HUES64 (cell line): ENCODE data around the gene MBNL2.

Experiments used
- H3K27ac ChIP-seq: 2 replicates; pipeline ENCODE4 v1.7.0; 2013; ENCODE audit warnings: low read depth, low read length, inconsistent platforms
- H3K27me3 ChIP-seq: 2 replicates; pipeline ENCODE4 v1.6.1; 2013; ENCODE audit warnings: mild to moderate bottlenecking, low read length; ENCODE audit not compliant: insufficient read depth
- H3K36me3 ChIP-seq: 2 replicates; pipeline ENCODE4 v1.6.1; 2013; ENCODE audit warnings: mild to moderate bottlenecking, low read length; ENCODE audit not compliant: insufficient read depth
- H3K4me1 ChIP-seq: 2 replicates; pipeline ENCODE4 v1.6.1; 2013; ENCODE audit warnings: mild to moderate bottlenecking, low read length, moderate library complexity; ENCODE audit not compliant: insufficient read depth
- H3K4me3 ChIP-seq: 2 replicates; pipeline ENCODE4 v1.5.1; 2013; ENCODE audit warnings: mild to moderate bottlenecking, low read length, moderate library complexity
- H3K9ac ChIP-seq: 2 replicates; pipeline ENCODE4 v1.6.1; 2013; ENCODE audit warnings: mild to moderate bottlenecking, low read depth, low read length
- H3K9me3 ChIP-seq: 2 replicates; pipeline ENCODE4 v1.6.1; 2013; ENCODE audit warnings: low read depth, low read length; ENCODE audit not compliant: insufficient read depth
- WGBS: fragments of 150-250, 120-280 bp; methylation state at CpG from one replicate; pipeline ENCODE4 v1.1.7; 2013; ENCODE audit warnings: missing lambda C conversion rate; 5-methylcytosine and 5-hydroxymethylcytosine counted together

Gene MBNL2

GRCh38 chr13:97224544-97225300, 2.6 kb downstream of the MBNL2 start:
- no peaks in the 10 kb centered on the region for H3K36me3 ChIP-seq
- WGBS: 81% methylated on average over 5 of the region's 5 CpGs
- no peaks in the 10 kb centered on the region for H3K9me3 ChIP-seq
- no peak overlapping the region for H3K9ac ChIP-seq
- peaks cover 99% of the 10 kb centered on the region for H3K27me3 ChIP-seq
- H3K4me1 ChIP-seq: peaks cover 25% of the 10 kb centered on the region
- H3K4me3 ChIP-seq: peak overlapping the region; percentile 64; the same call in 1 of the 2 replicates
- H3K27ac ChIP-seq: no peak overlapping the region

DNA sequence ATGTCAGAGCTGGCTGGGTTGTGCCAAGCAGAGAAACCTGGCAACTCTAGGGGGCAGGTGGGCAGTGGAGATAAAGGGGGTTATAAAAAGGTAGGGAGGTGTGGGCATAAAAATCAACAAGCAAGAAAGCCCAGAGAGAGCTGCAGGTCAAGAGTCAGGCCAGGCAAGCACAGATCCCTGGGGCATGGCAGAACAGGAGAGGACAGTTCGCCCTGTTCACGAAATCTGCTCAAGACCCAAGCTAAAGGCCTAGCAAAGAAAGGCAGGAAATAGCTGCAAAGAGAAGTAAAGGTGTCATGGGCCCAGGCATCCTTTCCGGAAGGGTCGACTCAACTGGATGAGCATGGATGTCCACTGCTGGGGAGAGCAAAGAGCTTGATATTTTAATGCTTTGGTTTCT, 3.4 kb downstream of the MBNL2 start:
- Histone ChIP-seq H3K9me3 (no peaks in the 10 kb centered on the region), H3K27me3 (peaks cover 99% of the 10 kb centered on the region), H3K36me3 (no peaks in the 10 kb centered on the region), H3K4me3 (no peak overlapping the region), H3K9ac (no peak overlapping the region), H3K27ac (no peak overlapping the region), H3K4me1 (peaks cover 25% of the 10 kb centered on the region)
- WGBS: 86% methylated on average over 4 of the region's 4 CpGs

DNA sequence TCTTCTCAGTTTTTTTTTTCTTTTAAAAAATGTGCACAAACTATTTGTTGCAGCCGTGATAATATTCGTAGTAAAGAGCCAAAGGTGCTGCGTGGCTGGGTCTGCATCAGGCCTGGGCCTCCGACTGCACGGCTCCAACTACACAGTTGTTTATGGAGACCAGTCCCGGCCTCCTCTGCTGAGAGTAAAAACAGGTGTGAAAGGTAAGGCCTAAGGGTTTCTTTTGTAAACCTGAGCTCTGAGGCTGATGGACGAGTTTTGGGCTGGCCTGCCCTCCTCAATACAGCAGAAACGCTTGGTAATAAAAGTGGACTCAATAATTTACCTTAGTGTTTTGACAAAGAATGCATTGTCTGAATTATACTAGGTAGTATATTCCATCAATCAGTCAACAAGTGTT, 3.9 kb downstream of the MBNL2 start:
- Histone ChIP-seq H3K4me3 (no peak overlapping the region), H3K27ac (no peak overlapping the region), H3K4me1 (peaks cover 25% of the 10 kb centered on the region), H3K27me3 (peaks cover 99% of the 10 kb centered on the region), H3K9me3 (no peaks in the 10 kb centered on the region), H3K9ac (no peak overlapping the region), H3K36me3 (no peaks in the 10 kb centered on the region)
- WGBS: 86% methylated on average over 7 of the region's 8 CpGs

- no peak overlapping the region for H3K9ac ChIP-seq
- H3K27ac ChIP-seq: no peak overlapping the region
- no peaks in the 10 kb centered on the region for H3K9me3 ChIP-seq
- no peak overlapping the region for H3K4me3 ChIP-seq
- no peaks in the 10 kb centered on the region for H3K36me3 ChIP-seq
- peaks cover 99% of the 10 kb centered on the region for H3K27me3 ChIP-seq
- H3K4me1 ChIP-seq: peaks cover 25% of the 10 kb centered on the region
- 14% methylated on average over 6 of the region's 6 CpGs for WGBS
These were observed 4.9 kb downstream of the MBNL2 start for GRCh38 chr13:97226788-97227627.

- H3K27me3 ChIP-seq: peaks cover 98% of the 10 kb centered on the region
- no peak overlapping the region for H3K4me3 ChIP-seq
- peaks cover 15% of the 10 kb centered on the region; the same call in 1 of the 2 replicates for H3K4me1 ChIP-seq
- H3K27ac ChIP-seq: no peak overlapping the region
- no peak overlapping the region for H3K9ac ChIP-seq
- H3K9me3 ChIP-seq: no peaks in the 10 kb centered on the region
- WGBS: 89% methylated on average over 1 of the region's 3 CpGs
- H3K36me3 ChIP-seq: no peaks in the 10 kb centered on the region
These were observed 6.9 kb downstream of the MBNL2 start for GRCh38 chr13:97228850-97229521.

GRCh38 chr13:97229699-97230098, 7.6 kb downstream of the MBNL2 start:
- Histone ChIP-seq H3K4me3 (no peak overlapping the region), H3K27me3 (peaks cover 98% of the 10 kb centered on the region), H3K27ac (no peak overlapping the region), H3K9me3 (no peaks in the 10 kb centered on the region), H3K9ac (no peak overlapping the region), H3K36me3 (no peaks in the 10 kb centered on the region), H3K4me1 (peaks cover 10% of the 10 kb centered on the region; the same call in 1 of the 2 replicates)
- 70% methylated on average over 3 of the region's 3 CpGs for WGBS

GRCh38 chr13:97231118-97231828, 9.1 kb downstream of the MBNL2 start:
- WGBS: 95% methylated on average over 3 of the region's 4 CpGs
- peaks cover 98% of the 10 kb centered on the region for H3K27me3 ChIP-seq
- peaks cover 11% of the 10 kb centered on the region; the same call in 1 of the 2 replicates for H3K4me1 ChIP-seq
- H3K27ac ChIP-seq: no peak overlapping the region
- H3K4me3 ChIP-seq: no peak overlapping the region
- no peaks in the 10 kb centered on the region for H3K9me3 ChIP-seq
- H3K9ac ChIP-seq: no peak overlapping the region
- no peaks in the 10 kb centered on the region for H3K36me3 ChIP-seq

DNA sequence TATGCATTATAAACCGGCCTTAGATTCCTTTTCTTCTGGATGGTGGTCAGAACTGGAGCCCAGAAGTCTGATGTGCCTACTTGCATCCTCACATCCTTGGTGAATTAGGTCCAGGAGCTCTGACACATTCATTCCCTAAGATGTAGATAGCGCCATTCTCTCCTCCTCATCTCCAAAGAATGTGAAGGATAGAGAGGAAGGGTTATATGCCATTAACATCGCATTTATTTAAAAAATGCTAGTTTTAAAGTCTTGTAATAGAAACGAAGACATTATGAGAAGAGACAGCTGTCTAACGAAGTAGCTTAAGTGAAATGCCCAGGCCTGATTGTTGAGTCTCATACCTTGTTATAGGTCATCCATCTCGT, 9.7 kb downstream of the MBNL2 start:
- Histone ChIP-seq H3K27me3 (peaks cover 98% of the 10 kb centered on the region), H3K27ac (no peak overlapping the region), H3K9me3 (no peaks in the 10 kb centered on the region), H3K4me3 (no peak overlapping the region), H3K36me3 (no peaks in the 10 kb centered on the region), H3K4me1 (peaks cover 11% of the 10 kb centered on the region; the same call in 1 of the 2 replicates), H3K9ac (no peak overlapping the region)
- 94% methylated on average over 5 of the region's 6 CpGs for WGBS

DNA sequence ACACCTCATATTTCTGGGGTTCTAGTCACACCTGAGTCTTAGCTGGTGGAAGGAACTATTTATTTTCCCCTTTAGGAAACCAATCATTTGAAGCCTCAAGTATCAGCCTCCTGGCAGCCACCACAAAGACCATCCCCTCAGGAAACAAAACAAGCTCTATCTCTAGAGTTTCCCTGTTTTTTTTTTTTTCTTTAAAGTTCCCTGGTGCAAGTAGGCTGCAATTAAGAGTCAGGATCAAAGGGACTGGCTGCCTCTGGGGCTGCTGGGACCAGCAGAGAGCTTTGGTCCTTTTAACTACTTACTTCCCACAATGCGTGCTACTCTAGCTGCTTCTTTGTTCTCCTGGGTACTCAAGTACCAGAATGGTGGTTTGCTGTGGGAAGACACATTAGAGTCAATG, 11.4 kb downstream of the MBNL2 start:
- Histone ChIP-seq H3K36me3 (no peaks in the 10 kb centered on the region), H3K4me1 (peaks cover 11% of the 10 kb centered on the region; the same call in 1 of the 2 replicates), H3K9me3 (no peaks in the 10 kb centered on the region), H3K27me3 (peaks cover 98% of the 10 kb centered on the region), H3K9ac (no peak overlapping the region), H3K4me3 (no peak overlapping the region), H3K27ac (no peak overlapping the region)
- WGBS: 50% methylated on average over 1 of the region's 1 CpG

DNA sequence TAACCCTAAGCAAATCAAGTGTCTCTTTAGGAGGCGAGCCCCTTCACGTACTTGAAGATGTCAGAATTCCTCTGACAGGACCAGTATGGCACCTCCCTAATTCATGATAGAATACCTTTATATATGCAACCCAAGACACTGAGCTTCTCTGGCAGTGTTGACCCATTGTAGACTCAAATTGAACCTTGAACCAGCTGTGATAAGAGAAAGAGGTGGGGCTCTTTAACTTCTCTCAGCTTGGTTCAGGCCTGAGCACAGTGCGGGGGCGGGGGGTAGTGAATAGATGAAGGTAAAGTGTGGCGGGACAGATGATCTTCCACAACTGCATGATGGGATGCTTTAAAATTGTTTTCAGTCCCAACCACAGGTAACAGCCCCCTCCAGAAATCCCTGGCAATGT, 12.1 kb downstream of the MBNL2 start:
- H3K4me1 ChIP-seq: peaks cover 11% of the 10 kb centered on the region; the same call in 1 of the 2 replicates
- no peaks in the 10 kb centered on the region for H3K9me3 ChIP-seq
- no peak overlapping the region for H3K27ac ChIP-seq
- no peak overlapping the region for H3K9ac ChIP-seq
- H3K27me3 ChIP-seq: peaks cover 98% of the 10 kb centered on the region
- H3K4me3 ChIP-seq: no peak overlapping the region
- 89% methylated on average over 5 of the region's 5 CpGs for WGBS
- H3K36me3 ChIP-seq: no peaks in the 10 kb centered on the region
